Thyroid gland (tissue), 4 donors: ENCODE results near the gene TBXAS1. TPM values are rescaled to one million over a fixed set of nuclear protein-coding genes. Genes with fewer than 3 reads are reported as not detected.

Experiments
- DNase-seq, 2 donors: peaks; one replicate each; pipeline ENCODE4 v3.0.0-alpha.2; 2019
- H3K27ac ChIP-seq, 3 donors: fragments of 200-600 bp; sonication (generic); 1 replicate in 2 of 3; 2 replicates in 1 of 3; pipeline ENCODE4 v1.5.1; 2016 to 2019; ENCODE audit warnings: mild to moderate bottlenecking in 1 of 3, moderate library complexity in 1 of 3
- H3K27me3 ChIP-seq: fragments of 200-600 bp; sonication (generic); one replicate; pipeline ENCODE4 v1.5.1; 2019
- H3K36me3 ChIP-seq, 2 donors: fragments of 200-600 bp; sonication (generic); one replicate each; pipeline ENCODE4 v1.5.1; 2016 to 2019
- H3K4me1 ChIP-seq, 2 donors: fragments of 200-600 bp; sonication (generic); one replicate each; pipeline ENCODE4 v1.5.1; 2017 to 2019
- H3K4me3 ChIP-seq, 3 donors: fragments of 200-600 bp; sonication (generic); replicated peaks in 1 of 3; 1 replicate in 2 of 3; 2 replicates in 1 of 3; pipeline ENCODE4 v1.5.1; 2016; ENCODE audit warnings: mild to moderate bottlenecking in 1 of 3
- H3K9me3 ChIP-seq: fragments of 200-600 bp; sonication (generic); one replicate; pipeline ENCODE4 v1.5.1; 2017
- POLR2A ChIP-seq, 2 donors: fragments of 450-650 bp; IDR thresholded peaks; one replicate each; pipeline ENCODE4 v1.6.1; 2017; ENCODE audit warnings: antibody characterized with exemption in 2 of 2, mild to moderate bottlenecking in 2 of 2, moderate library complexity in 1 of 2
- WGBS, 2 donors: methylation state at CpG; one replicate each; pipeline ENCODE4 v1.1.5; 2017; 5-methylcytosine and 5-hydroxymethylcytosine counted together
- intact Hi-C: fragments of 100-400 bp; cut with DNase I; formaldehyde crosslinking; loops from one replicate; pipeline ENCODE4 v1.15.1; 2023
- total RNA-seq, 4 donors: library from RNA; depleted of rRNA; stranded (reverse); fragments of >200 nt; gene quantifications; one replicate each; pipeline ENCODE4 v1.2.3, GENCODE V29; 2016
- TF ChIP-seq, protein P1 (sequence below), 6 experiments: fragments of 200-600 bp in 3 of 6; fragments of 450-650 bp in 3 of 6; sonication (generic) in 3 of 6; IDR thresholded peaks; one replicate each; pipeline ENCODE4 v1.5.1; 2016 to 2019; ENCODE audit warnings: antibody characterized with exemption in 6 of 6, mild to moderate bottlenecking in 2 of 6, inconsistent platforms in 1 of 6, moderate library complexity in 1 of 6

The TBXAS1 gene
- total RNA-seq, 4 donors from 2014 or later, result 5.1 to 13.2 (median 8.7) TPM

DNA sequence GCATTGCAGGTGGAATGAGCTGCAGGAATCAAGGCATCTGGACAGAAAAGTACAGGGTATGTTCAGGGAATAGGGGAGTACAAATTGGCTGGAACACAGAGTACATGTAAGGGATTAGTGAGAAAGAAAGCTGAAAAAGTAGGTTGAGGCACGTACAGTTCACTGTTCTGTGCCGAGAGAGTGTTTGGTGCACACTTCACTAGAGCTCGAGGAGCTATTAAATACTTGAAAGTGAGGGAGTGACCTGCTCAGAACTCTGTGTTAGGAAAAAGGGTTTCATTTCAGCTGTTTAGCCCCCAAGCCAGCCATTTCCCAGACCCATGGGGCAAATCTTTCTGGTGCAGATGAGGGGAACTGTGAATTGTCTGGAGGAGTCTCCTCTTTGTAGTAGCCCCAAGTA, 115.2 kb downstream of the TBXAS1 start:
- Histone ChIP-seq H3K4me3 (no peak overlapping the region), H3K27me3 (no peaks in the 10 kb centered on the region), H3K4me1 (peaks cover 0 to 6% of the 10 kb centered on the region in 2 donors), H3K36me3 (no peaks in the 10 kb centered on the region), H3K9me3 (no peaks in the 10 kb centered on the region), H3K27ac (no peak overlapping the region)
- intact Hi-C loops, result no loop called here
- TF ChIP-seq, protein P1, sequence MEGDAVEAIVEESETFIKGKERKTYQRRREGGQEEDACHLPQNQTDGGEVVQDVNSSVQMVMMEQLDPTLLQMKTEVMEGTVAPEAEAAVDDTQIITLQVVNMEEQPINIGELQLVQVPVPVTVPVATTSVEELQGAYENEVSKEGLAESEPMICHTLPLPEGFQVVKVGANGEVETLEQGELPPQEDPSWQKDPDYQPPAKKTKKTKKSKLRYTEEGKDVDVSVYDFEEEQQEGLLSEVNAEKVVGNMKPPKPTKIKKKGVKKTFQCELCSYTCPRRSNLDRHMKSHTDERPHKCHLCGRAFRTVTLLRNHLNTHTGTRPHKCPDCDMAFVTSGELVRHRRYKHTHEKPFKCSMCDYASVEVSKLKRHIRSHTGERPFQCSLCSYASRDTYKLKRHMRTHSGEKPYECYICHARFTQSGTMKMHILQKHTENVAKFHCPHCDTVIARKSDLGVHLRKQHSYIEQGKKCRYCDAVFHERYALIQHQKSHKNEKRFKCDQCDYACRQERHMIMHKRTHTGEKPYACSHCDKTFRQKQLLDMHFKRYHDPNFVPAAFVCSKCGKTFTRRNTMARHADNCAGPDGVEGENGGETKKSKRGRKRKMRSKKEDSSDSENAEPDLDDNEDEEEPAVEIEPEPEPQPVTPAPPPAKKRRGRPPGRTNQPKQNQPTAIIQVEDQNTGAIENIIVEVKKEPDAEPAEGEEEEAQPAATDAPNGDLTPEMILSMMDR (IDR thresholded peaks at IDR 0.05), result no peak
- TF ChIP-seq POLR2A (IDR thresholded peaks at IDR 0.05), result no peak
- peak in 1 of 2 donors; percentile 3 for DNase-seq
- 37% methylated on average over 3 of the region's 3 CpGs for WGBS, 2 donors

DNA sequence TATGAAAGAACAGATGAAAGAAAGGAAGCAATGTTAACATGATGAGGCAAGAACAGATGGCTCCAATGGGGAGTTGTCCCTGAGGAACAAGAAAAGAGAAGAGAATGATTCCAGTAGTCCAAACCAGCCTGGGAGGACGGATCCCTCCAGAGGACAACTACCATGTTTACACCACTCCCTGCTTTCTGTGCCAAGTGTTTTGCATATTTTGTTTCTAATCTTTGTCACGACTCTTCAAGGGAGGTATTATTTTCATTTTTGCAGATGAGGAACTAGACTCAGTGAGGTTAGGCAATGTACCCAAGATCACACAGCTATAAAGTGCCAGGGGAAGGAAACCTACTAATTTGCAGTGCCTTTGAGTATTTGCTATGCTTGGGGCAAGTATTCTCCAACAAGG, 117.5 kb downstream of the TBXAS1 start:
- TF ChIP-seq, protein P1 (IDR thresholded peaks at IDR 0.05), result no peak
- TF ChIP-seq POLR2A (IDR thresholded peaks at IDR 0.05), result no peak
- whole genome bisulfite sequencing, 2 donors, result 45% methylated on average over 2 of the region's 2 CpGs
- H3K36me3 ChIP-seq, result no peaks in the 10 kb centered on the region
- no peak overlapping the region for H3K4me3 ChIP-seq
- no peaks in the 10 kb centered on the region for H3K9me3 ChIP-seq
- H3K27me3 ChIP-seq, result no peaks in the 10 kb centered on the region
- H3K27ac ChIP-seq, result no peak overlapping the region
- intact Hi-C loops, result no loop called here
- no peak for DNase-seq
- peaks cover 0 to 6% of the 10 kb centered on the region in 2 donors for H3K4me1 ChIP-seq

DNA sequence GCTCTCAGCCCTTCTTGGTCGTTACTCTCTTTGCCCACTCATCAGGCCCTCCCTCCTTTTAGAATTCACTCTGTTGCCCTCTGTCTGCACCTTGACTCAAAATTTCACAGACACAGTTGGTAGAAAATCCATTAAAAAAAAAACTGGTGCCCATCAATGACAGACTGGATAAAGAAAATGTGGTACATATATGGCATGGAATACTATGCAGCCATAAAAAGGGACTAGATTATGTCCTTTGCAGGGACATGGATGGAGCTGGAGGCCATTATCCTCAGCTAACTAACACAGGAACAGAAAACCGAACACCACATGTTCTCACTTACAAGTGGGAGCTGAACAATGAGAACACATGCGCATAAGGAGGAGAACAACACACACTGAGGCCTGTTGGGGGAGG, 118.0 kb downstream of the TBXAS1 start:
- 91 to 92% methylated on average over 3 of the region's 3 CpGs for WGBS, 2 donors
- H3K27ac ChIP-seq, result no peak overlapping the region
- H3K36me3 ChIP-seq, result no peaks in the 10 kb centered on the region
- no peaks in the 10 kb centered on the region for H3K27me3 ChIP-seq
- H3K4me3 ChIP-seq, result no peak overlapping the region
- DNase-seq, result no peak
- H3K4me1 ChIP-seq, result peaks cover 0 to 6% of the 10 kb centered on the region in 2 donors
- no peaks in the 10 kb centered on the region for H3K9me3 ChIP-seq
- intact Hi-C loops, result no loop called here
- TF ChIP-seq, protein P1 (IDR thresholded peaks at IDR 0.05), result no peak
- TF ChIP-seq POLR2A (IDR thresholded peaks at IDR 0.05), result no peak

DNA sequence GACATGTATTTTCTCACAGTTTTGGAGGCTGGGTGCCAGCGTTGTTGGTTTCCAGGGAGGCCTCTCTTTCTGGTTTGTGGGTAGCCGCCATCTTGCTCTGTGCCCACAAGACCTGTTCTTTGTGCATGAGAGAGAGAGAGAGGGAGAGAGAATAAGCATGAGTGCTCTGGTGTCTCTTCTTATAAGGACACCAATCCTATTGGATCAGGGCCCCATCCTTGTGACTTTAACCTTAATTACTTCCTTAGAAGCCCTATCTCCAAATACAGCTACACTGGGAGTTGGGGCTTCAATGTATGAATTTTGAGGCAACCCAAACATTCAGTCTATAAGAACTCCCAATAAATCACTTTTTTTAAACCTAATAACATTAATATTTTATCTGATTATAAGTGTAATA, 119.1 kb downstream of the TBXAS1 start:
- WGBS, 2 donors, result 89 to 94% methylated on average over 2 of the region's 2 CpGs
- Histone ChIP-seq H3K9me3 (no peaks in the 10 kb centered on the region), H3K36me3 (no peaks in the 10 kb centered on the region), H3K27ac (no peak overlapping the region), H3K27me3 (no peaks in the 10 kb centered on the region), H3K4me1 (peaks cover 0 to 6% of the 10 kb centered on the region in 2 donors), H3K4me3 (no peak overlapping the region)
- no peak for TF ChIP-seq POLR2A (IDR thresholded peaks at IDR 0.05)
- TF ChIP-seq, protein P1 (IDR thresholded peaks at IDR 0.05), result no peak
- intact Hi-C loops, result no loop called here
- no peak for DNase-seq

DNA sequence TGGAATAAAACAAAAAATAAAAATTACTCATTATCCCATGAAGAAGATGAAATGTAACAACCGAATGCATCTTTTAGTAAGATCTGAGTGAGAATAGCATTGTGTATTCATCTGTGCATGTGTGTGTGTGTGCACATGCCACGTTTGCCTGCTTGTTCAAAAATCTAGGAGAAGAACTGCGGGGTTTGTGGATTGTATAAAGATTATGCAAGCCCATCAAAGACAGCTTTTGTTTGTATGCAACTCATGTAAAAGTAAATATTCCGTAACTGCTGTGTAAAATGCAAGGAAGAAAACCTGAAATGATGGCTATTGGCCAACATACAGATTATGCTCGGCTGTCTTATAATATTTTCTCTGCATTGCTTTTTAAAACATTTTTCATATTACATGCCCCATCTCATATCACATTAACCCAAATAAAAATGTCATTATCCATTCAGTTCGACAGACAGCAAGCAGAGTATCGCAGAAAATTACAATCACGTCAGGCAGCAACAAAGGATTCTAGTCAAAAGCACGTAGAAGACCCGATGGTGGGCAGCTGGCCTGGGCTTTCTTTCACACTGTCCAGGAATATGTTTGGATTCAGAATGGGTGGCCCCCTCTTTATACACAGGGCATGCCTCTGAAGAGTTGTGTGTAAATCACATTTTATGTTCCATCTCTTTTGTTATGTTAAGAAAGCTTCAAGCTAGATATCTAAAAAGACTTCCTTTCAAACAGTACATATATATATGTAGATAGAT, 119.7 kb downstream of the TBXAS1 start:
- Histone ChIP-seq H3K27ac (no peak overlapping the region), H3K27me3 (no peaks in the 10 kb centered on the region), H3K4me3 (no peak overlapping the region), H3K9me3 (no peaks in the 10 kb centered on the region), H3K36me3 (no peaks in the 10 kb centered on the region), H3K4me1 (peaks cover 0 to 6% of the 10 kb centered on the region in 2 donors)
- 90 to 94% methylated on average over 10 of the region's 10 CpGs for WGBS, 2 donors
- intact Hi-C loops, result no loop called here
- TF ChIP-seq POLR2A (IDR thresholded peaks at IDR 0.05), result no peak
- TF ChIP-seq, protein P1 (IDR thresholded peaks at IDR 0.05), result no peak
- no peak for DNase-seq
